Activated CD4-positive, alpha-beta T cell treated with anti-CD3 and anti-CD28 coated beads, Interleukin-10, Interleukin-2, amounts not matched to agents 100 ng/mL and 50 ng/mL, durations not matched to agents 16 hours and 8 hours (primary cell): ENCODE measurements around the gene LHPP.

ENCODE experiments used
- DNase-seq: peaks from one replicate; pipeline ENCODE4 v3.0.0-alpha.2; 2020

Gene LHPP

DNA sequence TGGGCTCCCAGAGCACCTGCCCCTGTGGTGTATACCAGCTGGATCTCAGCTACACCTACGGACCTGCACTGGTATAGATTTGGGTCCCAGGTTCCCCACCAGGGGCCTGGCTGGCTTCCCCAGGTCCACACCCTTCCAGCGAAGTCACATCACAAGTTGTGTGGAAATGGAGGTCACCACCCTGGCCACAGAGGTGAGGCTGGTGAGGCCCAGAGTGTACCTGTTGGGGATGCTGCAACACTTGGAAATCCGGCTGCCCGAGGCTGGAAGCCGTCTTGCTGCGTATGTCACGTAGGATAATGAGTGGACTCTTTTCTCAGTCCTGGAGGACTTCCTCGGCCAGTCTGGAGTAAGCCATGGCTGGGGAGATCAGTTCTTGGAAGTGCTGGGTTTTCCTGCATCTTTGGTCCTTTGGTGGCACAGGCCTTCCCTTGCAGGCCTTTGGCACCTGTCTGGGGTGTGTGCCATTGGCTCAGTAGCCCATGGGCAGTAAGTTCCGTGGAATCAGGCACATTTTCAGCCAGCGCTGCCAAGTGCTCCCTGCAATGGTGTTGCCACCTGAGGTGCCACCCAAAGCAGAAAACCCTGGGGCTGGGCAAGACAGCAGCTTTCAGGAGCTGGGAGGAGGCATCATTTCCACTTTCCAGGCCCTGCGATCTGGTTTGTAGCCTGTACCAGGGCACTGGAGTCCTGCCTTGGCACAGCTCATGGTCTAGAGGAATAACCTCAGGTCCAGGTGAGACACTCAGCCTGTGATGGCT is 97.9 kb downstream of the LHPP start:
- no peak for DNase-seq

DNA sequence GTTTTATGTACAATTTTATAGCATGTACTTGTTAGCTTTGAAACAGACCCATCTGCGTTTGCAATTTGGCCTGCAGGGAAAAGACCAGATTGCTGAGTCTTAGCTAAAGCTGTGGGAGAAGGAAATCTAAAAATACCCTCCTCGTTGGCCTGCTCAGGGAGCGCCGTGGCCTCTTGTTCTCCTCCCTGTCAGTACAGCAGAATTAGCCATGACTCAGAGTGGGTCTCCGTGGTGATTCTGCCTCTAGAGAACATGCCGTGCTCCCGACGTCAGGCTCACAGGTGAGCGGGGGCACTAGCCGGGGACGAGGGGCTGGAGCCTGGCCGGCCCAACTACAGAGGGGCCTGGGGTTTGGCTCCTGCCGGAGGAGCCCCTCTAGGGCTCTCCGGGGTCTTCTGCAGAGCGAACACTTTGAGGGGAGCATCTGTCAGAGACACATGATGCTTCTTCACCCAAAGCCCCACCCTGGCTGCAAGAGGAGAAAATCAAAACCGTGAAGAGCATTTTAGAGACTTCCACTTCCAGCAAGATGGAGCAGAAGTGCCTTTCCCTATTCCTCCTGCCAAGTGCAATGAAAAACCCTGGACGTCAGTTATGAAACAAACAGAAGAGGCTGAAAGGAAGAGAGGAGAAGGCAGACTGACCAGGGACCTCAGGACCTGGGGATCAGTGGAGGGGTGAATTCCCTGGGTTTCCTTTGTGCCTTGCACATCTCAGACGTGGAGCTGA is 98.9 kb downstream of the LHPP start:
- no peak for DNase-seq

DNA sequence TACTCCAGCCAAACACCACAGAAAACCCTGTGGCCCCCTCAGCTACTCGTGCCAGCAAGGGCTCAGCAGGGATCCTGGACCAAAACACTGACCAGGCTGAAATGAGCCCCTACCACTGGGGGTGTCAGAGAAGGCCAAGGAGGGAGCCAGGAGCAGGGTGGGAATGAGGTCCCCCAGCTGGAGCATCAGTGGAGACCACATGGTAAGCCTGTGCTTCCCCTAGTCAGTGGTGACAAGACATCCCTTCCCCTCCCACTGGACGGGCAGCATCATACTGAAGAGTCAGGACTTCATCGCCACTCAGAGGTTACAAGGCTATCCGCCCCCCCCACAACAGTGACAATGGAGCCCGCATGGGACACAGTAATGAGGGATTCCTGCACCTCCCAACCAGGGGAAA is 99.6 kb downstream of the LHPP start:
- DNase-seq = no peak

DNA sequence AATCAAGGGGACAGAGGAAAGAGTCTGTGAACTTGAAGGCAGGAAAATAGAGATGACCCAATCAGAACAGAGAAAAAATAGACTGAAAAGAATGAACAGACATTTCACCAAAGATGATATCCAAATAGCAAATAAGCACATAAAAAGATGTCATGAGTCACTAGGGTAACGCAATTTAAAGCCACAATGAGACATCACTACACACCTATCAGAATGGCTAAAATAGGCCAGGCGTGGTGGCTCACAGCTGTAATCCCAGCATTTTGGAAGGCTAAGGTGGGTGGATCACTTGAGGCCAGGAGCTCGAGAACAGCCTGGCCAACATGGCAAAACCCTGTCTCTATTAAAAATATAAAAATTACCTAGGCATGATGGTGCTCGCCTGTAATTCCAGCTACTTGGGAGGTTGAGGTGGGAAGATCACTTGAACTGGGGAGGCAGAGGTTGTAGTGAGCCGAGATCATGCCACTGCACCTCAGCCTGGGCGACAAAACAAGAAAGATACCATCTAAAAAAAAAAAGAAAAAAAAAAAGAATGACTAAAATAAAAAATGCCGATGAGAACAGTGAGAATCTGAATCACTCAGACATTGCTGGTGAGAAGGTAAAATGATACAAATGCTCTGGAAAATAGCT is 100.9 kb downstream of the LHPP start:
- DNase-seq = no peak

DNA sequence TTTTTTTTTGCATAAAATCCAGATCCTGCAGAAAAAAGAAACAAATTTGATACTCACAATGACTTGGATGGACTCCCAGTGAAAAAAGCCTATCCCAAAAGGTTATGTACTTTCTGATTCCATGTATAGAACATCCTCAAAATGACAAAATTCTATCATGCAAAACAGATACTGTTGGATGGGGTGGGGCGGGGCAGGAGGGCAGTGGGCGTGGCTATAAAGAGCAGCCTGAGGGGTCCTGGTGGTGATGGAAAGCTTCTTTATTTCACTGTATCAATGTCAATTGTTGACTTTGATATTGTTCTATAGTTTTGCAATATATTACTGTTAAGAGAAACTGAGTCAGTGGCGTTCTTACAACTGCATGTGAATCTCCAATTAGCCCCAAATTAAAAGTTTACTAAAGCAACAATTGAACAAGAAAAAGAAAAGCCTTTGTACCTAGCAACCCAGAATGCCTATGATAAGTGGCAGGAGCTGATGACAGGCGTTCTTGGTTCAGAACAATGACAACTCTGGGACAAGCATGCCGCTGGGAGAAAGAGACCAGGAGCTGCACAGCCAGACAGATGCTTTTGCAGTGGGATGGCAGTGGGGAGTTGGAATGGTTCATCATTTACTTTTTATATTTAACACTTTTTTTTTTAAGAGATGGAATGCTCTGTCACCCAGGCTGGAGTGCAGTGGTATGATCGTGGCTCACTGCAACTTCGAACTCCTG is 101.9 kb downstream of the LHPP start:
- DNase-seq = no peak

DNA sequence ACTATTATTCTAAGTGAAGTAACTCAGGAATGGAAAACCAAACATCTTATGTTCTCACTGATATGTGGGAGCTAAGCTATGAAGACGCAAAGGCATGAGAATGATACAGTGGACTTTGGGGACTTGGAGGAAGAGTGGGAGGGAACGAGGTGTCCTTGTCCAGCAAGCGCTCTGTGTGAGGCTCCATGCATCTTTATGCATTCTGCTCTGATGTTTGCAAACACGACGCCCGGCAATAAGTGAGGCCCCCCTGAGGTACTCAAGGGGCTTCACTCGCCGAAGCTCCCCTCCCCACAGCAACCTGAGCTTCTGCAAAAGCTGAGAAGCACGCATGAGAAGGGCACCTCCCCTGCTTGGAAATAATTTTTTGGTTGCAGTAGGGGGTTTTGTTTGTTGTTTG is 103.3 kb downstream of the LHPP start:
- no peak for DNase-seq

DNA sequence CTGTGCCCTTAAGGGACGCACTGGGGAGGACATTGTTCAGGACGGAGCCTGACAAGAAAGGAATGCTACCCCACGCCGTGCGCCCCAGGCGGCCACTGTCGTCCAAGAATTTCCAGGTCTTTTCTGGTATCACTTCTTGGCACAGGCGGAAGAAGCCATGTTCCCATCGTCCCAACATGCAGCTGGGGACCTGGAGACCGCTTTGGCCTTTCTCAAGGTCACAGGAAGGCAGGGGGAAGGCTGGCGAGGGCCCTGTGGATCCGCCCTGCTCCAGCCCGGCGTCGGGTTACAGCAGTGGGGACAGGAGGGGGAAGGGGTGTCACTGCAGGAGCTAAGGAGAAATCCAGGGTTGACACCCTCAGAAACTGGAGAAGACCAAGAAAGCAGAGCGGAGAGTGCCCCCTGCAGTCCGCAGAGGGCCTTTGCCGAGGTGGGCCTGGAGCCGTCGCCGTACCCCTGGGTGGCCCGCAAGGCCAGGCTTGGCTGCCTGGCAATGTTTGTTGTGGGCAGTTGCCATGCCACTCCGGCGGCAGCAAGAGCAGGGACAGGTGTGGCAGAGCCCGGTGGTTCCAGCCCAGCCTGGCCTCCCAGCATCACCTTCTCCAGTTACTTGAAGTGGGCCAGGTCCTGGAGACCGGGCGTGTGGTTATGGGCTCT is 104.1 kb downstream of the LHPP start:
- peak; percentile 11 for DNase-seq

DNA sequence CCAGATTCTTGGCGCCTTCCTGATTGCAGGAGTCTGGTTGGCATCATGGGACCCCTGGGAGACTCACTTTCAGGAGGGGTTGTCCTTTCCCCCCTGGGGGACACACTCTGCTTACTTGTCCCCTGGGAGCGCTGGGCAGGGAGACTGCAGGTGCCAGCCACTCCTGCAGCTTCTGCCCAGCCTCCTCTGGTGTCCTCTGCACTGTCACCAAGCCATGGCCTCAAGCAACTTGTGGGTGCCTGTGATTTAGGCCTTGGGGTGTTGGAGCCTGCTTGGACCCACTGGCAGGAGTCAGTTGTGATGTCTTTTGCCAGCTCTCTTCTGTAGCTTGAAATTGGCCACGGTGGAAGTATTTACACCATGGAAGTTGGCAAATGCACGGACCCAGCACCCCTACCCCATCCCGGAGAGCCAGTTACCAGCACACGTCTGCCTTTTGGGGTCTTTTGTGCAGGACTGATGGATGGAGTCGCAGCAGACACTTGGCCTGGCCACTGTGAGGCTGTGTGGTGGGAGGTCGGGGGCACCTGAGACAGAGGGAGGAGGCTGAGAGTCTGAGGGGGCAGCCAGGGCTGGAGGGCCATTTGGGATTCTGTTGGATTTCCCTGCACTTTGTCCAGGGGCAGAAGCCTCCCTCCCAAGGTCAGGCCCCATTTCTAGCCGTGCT is 104.7 kb downstream of the LHPP start:
- DNase-seq = no peak

DNA sequence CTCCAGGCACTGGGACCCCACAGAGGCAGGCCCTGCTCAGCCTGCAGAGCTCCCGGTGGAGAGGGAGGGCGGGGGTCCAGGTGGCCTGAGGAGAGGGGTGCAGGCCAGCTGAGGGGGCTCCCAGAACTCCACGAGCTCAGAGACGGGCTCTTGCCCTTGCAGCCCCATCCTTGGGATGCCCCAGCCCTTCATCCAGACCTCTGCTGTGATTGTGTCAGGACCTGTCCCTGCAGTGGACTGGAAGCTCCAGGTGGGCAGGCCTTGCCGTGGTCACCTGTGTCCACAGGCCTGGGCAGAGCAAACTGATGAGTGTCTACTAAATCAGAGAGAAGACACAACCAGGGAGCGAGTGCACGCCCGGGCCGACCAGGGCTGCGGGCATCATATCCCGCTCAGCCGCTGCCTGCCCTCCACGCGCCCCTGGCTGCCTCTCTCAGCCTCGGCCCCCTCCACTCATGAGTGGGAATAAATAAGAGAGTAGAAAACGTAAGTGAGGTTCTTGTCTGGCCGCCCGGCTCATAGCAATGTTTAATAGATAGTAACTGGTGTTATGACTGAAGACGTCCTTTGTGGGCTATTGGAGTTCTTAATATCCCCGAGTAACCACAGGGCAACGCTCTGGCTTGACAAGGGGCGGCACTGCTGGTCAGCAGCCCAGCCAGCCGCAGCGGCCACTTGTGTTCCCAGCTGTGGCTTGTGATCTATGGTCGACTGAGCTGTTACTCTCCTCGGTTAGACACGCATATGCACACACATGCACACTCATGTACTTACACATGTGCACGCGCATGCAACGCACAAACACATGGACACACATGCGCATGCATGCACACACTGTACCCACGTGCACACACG is 105.6 kb downstream of the LHPP start:
- DNase-seq = no peak

DNA sequence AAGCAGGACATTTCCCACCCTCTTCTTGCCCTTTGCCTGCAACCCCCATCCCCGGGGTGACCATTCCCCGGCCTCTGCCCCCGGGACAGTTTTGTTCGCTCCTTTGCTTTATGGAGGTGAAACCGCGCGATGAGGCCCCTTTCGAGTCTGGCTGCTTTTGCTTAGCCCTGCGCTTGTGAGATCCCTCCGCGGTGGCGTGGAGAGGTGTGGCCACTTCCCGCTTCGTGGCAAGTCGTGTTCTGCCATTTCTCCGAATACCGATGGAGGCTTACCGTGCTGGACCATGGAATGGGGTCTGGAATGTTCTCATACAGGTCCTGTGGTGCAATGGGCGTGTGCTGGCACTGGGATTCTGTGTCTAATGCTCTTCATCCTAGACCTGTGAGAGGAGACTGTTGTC is 106.7 kb downstream of the LHPP start:
- DNase-seq = no peak

DNA sequence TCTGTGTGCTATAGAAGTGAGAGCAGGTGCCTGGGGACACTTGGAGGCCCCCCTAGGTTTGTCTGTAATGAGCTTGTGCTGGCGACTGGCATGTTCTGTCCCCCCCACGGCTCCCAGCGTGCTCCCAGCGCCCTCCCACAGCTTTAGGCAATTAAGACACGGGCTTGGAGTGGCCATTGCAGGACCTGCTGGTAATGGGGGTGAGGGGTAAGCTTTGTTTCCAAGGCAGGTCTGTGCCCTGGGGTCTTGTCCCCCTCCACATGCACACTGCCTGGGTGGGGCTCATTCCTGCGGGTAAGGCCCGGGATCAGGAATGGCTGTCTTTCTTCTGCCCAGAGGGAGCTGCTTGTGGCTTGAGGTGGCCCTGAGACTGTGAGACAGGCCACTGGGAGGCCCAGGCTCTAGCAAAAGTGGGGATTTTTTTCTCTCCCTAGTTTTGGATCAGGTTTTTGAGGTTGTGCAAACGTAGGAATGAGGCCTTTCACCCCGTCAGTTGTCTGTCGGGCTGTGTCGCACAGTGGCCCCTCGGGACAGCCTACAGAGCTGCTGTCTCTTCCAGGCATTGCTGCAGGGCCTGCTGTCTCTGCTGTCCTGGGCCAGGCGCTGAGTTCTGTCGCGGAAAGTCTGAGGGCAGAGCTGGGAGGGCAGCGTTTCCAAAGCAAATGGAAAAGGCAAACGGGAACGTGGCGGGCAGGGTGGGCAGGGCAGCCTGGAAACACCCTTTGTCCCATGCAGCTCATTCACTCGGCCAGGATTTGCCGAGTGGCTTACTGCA is 107.4 kb downstream of the LHPP start:
- DNase-seq = no peak

DNA sequence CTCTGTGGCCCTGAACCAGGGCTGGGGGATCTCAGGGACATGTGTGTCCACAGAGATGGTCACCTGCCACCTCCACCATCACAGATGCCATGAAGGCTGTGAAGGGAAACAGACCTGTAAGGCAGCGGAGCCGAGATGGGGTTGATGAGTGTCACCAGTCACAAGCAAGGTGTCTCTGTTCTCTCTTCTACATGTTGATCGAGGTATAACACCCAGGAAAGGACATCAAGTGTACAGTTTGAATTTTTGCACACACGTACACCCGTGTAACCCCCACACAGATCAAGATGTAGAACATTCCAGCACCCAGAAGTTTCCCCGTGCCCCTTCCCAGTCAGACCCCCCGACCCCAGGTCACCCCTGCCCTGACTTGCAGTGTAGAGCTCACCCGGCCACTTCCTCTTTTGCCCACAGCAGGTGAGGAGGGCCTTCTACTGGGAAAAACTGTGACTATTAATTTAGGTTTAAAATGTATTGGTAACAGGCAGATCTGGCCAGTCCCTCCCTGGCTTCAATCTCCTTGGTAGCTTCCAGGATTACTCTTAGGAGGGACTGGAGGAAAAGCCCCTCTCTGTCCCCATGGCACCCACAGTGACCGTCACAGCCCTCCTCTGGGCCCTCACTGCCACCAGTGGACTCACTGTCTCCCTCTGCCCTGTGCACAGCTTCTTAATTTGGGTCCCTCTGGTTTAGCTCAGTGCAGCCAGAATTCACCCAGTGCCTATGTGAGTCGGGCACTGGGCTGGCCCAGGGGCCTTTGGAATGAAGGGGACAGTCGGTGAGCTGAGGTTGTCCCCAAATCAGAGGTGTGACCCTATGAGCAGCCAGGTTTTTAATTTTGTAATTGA is 108.2 kb downstream of the LHPP start:
- DNase-seq = no peak

DNA sequence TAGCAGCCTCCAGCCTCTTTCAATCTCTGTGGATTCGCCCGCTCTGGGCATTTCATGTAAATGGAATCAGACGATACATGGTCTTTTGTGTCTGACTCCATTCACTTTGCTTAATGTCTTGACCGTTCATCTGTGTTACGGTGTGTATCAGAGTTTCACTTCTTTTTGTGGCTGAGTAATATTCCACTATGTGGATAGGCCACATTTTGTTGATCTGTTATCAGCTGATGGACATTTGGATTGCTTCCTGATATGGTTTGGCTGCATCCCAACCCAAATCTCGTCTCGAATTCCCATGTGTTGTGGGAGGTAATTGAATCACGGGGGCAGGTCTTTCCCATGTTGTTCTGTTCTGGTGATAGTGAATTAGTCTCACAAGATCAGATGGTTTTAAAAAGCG is 109.0 kb downstream of the LHPP start:
- DNase-seq = no peak

DNA sequence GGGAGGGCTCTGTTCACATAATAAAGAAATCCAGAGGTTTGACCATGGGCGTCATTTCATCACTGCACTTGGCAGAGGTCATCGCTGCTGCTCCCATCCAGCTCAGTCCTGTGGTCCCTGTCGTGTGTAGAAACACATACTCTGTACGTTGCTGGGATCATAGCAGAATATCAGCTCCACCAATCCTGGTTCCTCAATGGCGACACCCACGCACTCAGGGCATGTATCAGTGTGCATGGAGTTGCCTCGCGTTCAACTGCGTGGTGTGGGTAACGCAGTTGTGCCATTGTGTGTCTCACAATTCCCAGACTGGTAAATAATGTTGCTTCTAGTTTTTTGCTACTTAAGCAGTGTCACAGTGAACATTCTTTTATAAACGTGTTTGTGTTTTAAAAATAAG is 111.1 kb downstream of the LHPP start:
- DNase-seq = no peak

DNA sequence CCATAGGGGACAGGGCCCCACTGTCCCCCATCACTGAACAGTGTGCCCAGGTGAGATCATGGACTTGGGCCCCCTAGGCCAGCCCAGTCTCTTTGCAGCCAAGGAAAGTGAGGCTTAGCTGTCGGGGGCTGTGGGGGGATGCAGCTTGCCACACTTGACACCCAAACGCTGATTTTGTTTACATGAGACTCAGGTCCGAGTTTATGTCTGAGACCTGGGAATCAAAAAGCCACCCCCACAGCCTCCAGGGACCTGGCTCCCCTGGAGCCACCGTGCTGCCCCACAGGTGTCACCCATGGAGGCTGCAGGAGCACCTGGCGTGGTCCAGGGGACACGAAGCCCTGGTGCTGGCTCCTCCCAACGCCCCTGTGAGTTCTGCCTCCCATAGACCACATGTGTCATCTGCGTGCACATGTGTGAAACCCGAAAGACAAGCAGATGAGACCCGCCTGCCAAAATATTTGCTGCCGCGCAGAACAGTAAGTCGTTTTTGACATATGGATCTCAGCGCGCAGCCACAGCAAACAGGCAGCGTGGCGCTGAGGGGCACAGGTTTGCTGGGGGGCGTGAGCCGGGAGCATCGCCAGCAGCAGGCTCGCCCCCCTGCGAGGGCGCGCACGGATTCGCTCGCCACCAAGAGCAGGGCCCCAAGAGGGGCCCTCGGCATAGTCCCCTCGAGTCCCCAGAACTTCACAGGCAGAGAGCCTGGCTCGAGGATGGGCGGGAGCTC is 112.3 kb downstream of the LHPP start:
- DNase-seq = no peak

DNA sequence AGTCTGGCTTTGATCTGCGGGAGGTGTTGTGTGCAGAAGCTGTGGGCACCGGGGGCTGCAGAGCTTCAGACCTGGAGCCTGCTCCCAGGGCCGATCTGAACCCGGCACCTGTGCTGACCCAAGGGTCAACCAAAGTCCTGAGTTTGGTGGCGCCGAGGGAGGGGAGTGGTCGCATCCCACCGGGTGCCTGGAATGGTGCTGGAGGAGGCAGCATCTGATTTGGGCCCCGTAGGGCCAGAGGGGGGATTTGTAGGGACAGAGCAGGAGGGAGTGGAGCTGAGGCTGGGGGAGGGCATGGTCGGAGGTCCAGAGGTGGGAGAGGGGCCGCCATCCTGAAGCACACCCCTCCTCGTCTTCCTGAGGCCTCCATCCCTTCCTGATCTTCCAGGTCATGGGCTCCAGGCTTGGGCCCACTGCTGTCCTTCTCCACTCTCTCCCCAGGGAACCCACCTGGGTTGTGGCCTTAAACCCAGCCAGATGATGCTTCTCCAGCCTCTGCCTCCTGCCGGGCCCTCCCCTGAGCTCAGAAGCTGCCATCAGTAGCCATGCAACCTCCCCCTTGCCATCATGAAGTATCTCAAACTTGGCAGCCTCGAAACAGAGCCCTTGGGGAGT is 112.9 kb downstream of the LHPP start:
- no peak for DNase-seq

DNA sequence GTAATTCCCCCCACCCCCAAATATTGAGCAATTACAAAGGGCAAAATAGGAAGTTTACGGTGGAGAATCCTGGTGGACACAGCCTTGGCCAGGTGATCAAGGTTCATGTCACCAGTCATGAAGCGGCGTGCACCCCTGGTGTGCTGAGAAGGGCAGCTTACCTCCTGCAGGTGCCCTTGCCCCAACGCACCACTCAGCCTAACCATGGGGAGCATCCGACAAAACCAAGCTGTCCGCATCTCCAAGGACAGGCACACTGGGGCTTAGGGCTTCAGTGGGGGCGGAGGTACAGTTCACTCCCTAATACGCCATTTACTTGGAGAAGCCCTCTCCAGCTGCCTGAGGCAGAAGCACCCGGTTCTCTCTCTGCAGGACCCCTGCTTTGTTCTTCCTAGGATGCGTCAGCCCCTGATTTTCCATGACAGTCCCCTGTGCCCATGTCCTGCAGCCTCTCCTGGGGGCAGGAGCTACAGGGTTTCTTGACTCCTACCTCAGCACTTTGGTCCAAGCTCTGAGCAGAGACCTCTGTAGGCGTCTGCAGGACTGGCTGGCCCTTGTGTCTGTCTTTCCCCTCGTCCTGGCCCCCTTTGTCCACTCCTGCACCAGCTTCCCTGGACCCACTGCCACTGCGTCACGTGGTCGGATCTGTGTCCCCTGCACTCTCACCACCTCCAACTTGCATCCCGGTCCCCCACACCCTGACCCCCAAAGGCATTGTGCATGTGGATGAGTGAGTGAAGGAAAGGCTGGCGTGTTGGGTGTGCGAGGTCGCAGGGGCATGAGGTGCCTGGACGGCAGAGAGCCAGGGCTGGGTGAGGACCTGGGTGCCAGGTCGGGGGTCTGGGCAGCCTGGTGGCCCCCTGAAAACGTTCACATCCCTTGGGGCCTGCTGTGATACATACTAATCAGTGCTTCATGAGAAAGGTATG is 113.7 kb downstream of the LHPP start:
- DNase-seq = no peak
